ENCODE measurements around the gene DPP4.

GRCh38 chr2:161991991-161992390 lies 82.0 kb downstream of the DPP4 start:
- TF ChIP-seq, protein P1, sequence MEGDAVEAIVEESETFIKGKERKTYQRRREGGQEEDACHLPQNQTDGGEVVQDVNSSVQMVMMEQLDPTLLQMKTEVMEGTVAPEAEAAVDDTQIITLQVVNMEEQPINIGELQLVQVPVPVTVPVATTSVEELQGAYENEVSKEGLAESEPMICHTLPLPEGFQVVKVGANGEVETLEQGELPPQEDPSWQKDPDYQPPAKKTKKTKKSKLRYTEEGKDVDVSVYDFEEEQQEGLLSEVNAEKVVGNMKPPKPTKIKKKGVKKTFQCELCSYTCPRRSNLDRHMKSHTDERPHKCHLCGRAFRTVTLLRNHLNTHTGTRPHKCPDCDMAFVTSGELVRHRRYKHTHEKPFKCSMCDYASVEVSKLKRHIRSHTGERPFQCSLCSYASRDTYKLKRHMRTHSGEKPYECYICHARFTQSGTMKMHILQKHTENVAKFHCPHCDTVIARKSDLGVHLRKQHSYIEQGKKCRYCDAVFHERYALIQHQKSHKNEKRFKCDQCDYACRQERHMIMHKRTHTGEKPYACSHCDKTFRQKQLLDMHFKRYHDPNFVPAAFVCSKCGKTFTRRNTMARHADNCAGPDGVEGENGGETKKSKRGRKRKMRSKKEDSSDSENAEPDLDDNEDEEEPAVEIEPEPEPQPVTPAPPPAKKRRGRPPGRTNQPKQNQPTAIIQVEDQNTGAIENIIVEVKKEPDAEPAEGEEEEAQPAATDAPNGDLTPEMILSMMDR (conservative IDR thresholded peaks at IDR 0.05; ENCODE audit: low read depth, low read length), result no peak
- no peak for TF ChIP-seq EZH2 (IDR thresholded peaks at IDR 0.05; ENCODE audit: borderline replicate concordance, low read depth, low read length, poor library complexity, severe bottlenecking)

All from A673 (cell line).